Adrenal gland (tissue), 5 donors: ENCODE measurements around the gene FAM200B.

Source experiments
- POLR2A ChIP-seq, 2 donors: fragments of 450-650 bp; IDR thresholded peaks; one replicate each; pipeline ENCODE4 v1.6.1; 2017; ENCODE audit warnings: antibody characterized with exemption in 2 of 2, mild to moderate bottlenecking in 2 of 2, moderate library complexity in 1 of 2
- TF ChIP-seq, protein P1 (sequence below), 6 experiments: fragments of 450-650 bp in 4 of 6; fragments of 200-600 bp in 2 of 6; sonication (generic) in 1 of 6; IDR thresholded peaks; 1 replicate in 5 of 6; 2 replicates in 1 of 6; pipeline versions ENCODE4 v1.5.1 to v1.8.0; 2016 to 2021; ENCODE audit warnings: antibody characterized with exemption in 6 of 6, mild to moderate bottlenecking in 2 of 6, moderate library complexity in 1 of 6
- donor health status: DM: no; HTN: no; CAD: no.

DNA sequence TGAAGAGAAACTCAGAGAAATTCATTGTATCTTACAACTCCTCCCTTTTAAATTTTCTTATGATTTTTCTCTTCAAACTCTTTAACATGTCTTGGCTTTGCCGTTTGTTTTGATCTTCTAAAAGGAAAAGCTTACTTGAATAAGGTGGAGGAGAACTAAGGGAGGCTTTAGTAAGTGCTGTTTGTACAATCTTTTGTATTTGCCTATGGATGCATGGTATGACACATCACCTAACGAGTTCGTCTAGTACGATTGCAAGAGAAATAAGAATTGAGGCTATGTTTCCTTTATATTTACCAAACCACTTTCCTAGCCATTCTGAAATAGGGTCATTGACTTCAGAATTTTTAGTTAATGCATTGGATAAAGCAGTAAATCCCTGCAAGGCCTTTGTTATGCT lies 12.8 kb downstream of the FAM200B start:
- TF ChIP-seq POLR2A (IDR thresholded peaks at IDR 0.05) = no peak
- TF ChIP-seq, protein P1, sequence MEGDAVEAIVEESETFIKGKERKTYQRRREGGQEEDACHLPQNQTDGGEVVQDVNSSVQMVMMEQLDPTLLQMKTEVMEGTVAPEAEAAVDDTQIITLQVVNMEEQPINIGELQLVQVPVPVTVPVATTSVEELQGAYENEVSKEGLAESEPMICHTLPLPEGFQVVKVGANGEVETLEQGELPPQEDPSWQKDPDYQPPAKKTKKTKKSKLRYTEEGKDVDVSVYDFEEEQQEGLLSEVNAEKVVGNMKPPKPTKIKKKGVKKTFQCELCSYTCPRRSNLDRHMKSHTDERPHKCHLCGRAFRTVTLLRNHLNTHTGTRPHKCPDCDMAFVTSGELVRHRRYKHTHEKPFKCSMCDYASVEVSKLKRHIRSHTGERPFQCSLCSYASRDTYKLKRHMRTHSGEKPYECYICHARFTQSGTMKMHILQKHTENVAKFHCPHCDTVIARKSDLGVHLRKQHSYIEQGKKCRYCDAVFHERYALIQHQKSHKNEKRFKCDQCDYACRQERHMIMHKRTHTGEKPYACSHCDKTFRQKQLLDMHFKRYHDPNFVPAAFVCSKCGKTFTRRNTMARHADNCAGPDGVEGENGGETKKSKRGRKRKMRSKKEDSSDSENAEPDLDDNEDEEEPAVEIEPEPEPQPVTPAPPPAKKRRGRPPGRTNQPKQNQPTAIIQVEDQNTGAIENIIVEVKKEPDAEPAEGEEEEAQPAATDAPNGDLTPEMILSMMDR (IDR thresholded peaks at IDR 0.05) = no peak
